C4-2B (cell line): ENCODE results near the gene TGIF2.

Experiments
- ZFX ChIP-seq: fragments of 450-650 bp; IDR thresholded peaks from 2 replicates; pipeline ENCODE4 v1.6.1; 2017
- TF ChIP-seq, protein P1 (sequence below): fragments of 450-650 bp; conservative IDR thresholded peaks from 2 replicates; pipeline ENCODE4 v1.5.1; 2017; ENCODE audit warnings: mild to moderate bottlenecking

DNA sequence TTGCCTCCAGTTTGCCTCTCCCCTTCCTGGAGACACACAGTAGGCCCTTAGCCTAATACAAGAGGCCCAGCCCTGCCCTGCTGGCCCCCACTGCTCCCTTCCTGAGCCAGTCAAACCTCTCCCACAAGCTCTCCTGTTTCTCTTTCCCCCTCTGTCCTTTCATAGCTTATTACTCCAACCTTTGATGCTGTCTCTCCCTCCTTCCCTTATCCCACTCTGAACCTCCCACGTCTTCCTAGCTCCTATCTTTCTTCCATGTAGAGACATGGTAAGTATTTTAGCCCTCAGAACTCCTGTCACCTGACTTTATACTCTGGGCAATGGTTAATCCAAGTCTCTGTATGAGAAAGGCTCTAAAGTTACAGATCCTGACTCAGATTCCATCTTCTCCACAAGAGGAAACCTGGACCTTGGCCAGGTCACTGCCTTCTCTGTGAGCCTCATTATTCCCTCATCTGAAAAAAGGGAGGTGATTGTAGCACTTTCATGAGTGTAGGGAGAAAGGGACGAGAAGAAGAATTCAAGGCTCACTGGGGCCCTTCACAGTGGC is 6.7 kb downstream of the TGIF2 start:
- TF ChIP-seq, protein P1, sequence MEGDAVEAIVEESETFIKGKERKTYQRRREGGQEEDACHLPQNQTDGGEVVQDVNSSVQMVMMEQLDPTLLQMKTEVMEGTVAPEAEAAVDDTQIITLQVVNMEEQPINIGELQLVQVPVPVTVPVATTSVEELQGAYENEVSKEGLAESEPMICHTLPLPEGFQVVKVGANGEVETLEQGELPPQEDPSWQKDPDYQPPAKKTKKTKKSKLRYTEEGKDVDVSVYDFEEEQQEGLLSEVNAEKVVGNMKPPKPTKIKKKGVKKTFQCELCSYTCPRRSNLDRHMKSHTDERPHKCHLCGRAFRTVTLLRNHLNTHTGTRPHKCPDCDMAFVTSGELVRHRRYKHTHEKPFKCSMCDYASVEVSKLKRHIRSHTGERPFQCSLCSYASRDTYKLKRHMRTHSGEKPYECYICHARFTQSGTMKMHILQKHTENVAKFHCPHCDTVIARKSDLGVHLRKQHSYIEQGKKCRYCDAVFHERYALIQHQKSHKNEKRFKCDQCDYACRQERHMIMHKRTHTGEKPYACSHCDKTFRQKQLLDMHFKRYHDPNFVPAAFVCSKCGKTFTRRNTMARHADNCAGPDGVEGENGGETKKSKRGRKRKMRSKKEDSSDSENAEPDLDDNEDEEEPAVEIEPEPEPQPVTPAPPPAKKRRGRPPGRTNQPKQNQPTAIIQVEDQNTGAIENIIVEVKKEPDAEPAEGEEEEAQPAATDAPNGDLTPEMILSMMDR = no peak
- TF ChIP-seq ZFX = no peak
